ENCODE results near the gene TSC22D1. TPM values are rescaled to one million over a fixed set of nuclear protein-coding genes. Genes with fewer than 3 reads are reported as not detected.

TSC22D1 gene
- total and polyA plus RNA-seq, 2 of the 4 experiments (the other 2 are of a cell fraction): 30.8 to 42.2 TPM

DNA sequence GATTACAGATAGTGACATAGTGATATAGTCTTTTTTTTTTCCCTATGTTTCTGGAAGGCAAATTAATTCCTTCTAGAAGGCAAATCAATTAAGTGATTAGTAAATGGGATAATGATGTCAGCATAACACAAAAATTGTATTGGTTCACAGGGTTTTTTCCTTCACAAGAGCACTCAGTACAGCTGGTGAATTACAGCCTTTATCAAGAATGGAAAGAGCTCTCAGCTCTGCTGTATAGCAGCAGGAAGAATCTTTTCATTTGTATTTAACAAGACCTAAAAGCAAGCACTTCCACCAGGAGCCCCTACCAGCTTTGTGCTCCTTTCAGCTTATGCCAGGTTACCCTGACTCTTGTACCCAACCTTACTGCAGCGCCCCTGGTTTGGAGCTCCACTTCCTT lies 111.7 kb downstream of the TSC22D1 start:
- no peak overlapping the region for H2BK15ac ChIP-seq (ENCODE audit: low read depth, low read length)
- no peak overlapping the region for H4K8ac ChIP-seq (ENCODE audit: low read depth in 2 of 2, low read length in 2 of 2)
- DNase-seq (no peak), ATAC-seq (ENCODE audit: low read depth) (no peak)
- no peak overlapping the region for H3K9ac ChIP-seq (ENCODE audit: low read depth, low read length)
- TF ChIP-seq, protein P1, sequence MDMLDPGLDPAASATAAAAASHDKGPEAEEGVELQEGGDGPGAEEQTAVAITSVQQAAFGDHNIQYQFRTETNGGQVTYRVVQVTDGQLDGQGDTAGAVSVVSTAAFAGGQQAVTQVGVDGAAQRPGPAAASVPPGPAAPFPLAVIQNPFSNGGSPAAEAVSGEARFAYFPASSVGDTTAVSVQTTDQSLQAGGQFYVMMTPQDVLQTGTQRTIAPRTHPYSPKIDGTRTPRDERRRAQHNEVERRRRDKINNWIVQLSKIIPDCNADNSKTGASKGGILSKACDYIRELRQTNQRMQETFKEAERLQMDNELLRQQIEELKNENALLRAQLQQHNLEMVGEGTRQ (IDR thresholded peaks at IDR 0.05; ENCODE audit: low read depth, low read length): no peak
- TF ChIP-seq RFX5 (IDR thresholded peaks at IDR 0.05; ENCODE audit: low read depth, low read length) (no peak), RAD21 (IDR thresholded peaks at IDR 0.05; ENCODE audit: low read length) (no peak), MAFK (IDR thresholded peaks at IDR 0.05; ENCODE audit: low read depth, low read length) (no peak), SMC3 (IDR thresholded peaks at IDR 0.05; ENCODE audit: low read depth, low read length) (no peak), CEBPB (IDR thresholded peaks at IDR 0.05; ENCODE audit: low read depth, low read length) (no peak), MAZ (IDR thresholded peaks at IDR 0.05; ENCODE audit: borderline replicate concordance, low read depth, low read length) (no peak), RCOR1 (IDR thresholded peaks at IDR 0.05; ENCODE audit: insufficient replicate concordance, low read length) (no peak), POLR2A (IDR thresholded peaks at IDR 0.05; ENCODE audit: low read depth, low read length) (no peak), CHD1 (IDR thresholded peaks at IDR 0.05; ENCODE audit: low read depth, low read length) (no peak), BHLHE40 (IDR thresholded peaks at IDR 0.05; ENCODE audit: low read depth, low read length) (no peak), MXI1 (IDR thresholded peaks at IDR 0.05; ENCODE audit: borderline replicate concordance, low read depth, low read length) (no peak), NFE2L2 (IDR thresholded peaks at IDR 0.05; ENCODE audit: low read depth, low read length) (no peak)
- TF ChIP-seq, protein P2, sequence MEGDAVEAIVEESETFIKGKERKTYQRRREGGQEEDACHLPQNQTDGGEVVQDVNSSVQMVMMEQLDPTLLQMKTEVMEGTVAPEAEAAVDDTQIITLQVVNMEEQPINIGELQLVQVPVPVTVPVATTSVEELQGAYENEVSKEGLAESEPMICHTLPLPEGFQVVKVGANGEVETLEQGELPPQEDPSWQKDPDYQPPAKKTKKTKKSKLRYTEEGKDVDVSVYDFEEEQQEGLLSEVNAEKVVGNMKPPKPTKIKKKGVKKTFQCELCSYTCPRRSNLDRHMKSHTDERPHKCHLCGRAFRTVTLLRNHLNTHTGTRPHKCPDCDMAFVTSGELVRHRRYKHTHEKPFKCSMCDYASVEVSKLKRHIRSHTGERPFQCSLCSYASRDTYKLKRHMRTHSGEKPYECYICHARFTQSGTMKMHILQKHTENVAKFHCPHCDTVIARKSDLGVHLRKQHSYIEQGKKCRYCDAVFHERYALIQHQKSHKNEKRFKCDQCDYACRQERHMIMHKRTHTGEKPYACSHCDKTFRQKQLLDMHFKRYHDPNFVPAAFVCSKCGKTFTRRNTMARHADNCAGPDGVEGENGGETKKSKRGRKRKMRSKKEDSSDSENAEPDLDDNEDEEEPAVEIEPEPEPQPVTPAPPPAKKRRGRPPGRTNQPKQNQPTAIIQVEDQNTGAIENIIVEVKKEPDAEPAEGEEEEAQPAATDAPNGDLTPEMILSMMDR (conservative IDR thresholded peaks at IDR 0.05; ENCODE audit: low read depth, low read length): no peak
- TF ChIP-seq, protein P3, sequence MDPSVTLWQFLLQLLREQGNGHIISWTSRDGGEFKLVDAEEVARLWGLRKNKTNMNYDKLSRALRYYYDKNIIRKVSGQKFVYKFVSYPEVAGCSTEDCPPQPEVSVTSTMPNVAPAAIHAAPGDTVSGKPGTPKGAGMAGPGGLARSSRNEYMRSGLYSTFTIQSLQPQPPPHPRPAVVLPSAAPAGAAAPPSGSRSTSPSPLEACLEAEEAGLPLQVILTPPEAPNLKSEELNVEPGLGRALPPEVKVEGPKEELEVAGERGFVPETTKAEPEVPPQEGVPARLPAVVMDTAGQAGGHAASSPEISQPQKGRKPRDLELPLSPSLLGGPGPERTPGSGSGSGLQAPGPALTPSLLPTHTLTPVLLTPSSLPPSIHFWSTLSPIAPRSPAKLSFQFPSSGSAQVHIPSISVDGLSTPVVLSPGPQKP (IDR thresholded peaks at IDR 0.05; ENCODE audit: borderline replicate concordance, low read depth, low read length): no peak
- CTCF ChIA-PET: no interaction called here
- H3K36me3 ChIP-seq (ENCODE audit: control insufficient read depth, insufficient read depth, low read length): no peaks in the 10 kb centered on the region
- H3K4ac ChIP-seq (ENCODE audit: low read depth, low read length): no peak overlapping the region
- no peak overlapping the region for H3K14ac ChIP-seq (replicated peaks; ENCODE audit: low read depth, low read length)
- H2BK20ac ChIP-seq (ENCODE audit: low read depth, low read length): no peak overlapping the region
- no peak overlapping the region for H2BK120ac ChIP-seq (ENCODE audit: low read depth, low read length)
- no peak overlapping the region for H3K27ac ChIP-seq (ENCODE audit: insufficient read depth, low read length)
- no peak overlapping the region for H2AK9ac ChIP-seq (replicated peaks; ENCODE audit: low read depth, low read length, poor library complexity)
- H3K18ac ChIP-seq (ENCODE audit: low read depth, low read length): no peak overlapping the region
- no peak overlapping the region for H4K5ac ChIP-seq (ENCODE audit: low read depth, low read length)
- H3K56ac ChIP-seq (ENCODE audit: extremely low read depth, insufficient read depth, low read length): no peak overlapping the region
- no peak overlapping the region for H3K4me2 ChIP-seq (ENCODE audit: low read depth, low read length)
- intact Hi-C loops (cut with micrococcal nuclease) (no loop called here), dilution Hi-C loops (cut with HindIII; ENCODE audit: low sequenced_read_pairs, unreplicated experiment) (loop anchor here (25.0 kb wide), 1 partner anchor 552 kb away; no protein-coding TSS in a partner anchor), in situ Hi-C loops (cut with MboI; ENCODE audit: low sequenced_read_pairs) (no loop called here)
- no peak overlapping the region for H4K91ac ChIP-seq (ENCODE audit: insufficient read depth, low read depth, low read length)
- H3K9me1 ChIP-seq (ENCODE audit: insufficient read depth, low read length): peaks cover 2% of the 10 kb centered on the region; the same call in 1 of the 2 replicates
- H2AK5ac ChIP-seq (ENCODE audit: low read depth, low read length): no peak overlapping the region
- H2AFZ ChIP-seq (replicated peaks; ENCODE audit: low read length, poor library complexity): no peak overlapping the region
- no peak overlapping the region for H3K23ac ChIP-seq (ENCODE audit: low read depth, low read length)
- no peaks in the 10 kb centered on the region for H3K9me3 ChIP-seq (ENCODE audit: control insufficient read depth, insufficient read depth, low read length)
- no peaks in the 10 kb centered on the region; the same call in 1 of the 2 replicates for H3K4me1 ChIP-seq (ENCODE audit: control insufficient read depth, insufficient read depth, low read length)
- peaks cover 10 to 34% of the 10 kb centered on the region in 2 experiments; a peak in 3 of 4 replicates for H3K79me1 ChIP-seq (ENCODE audit: low read depth in 1 of 2, low read length in 2 of 2)
- POLR2A ChIA-PET (ENCODE audit: unreplicated experiment): no interaction called here
- H3K27me3 ChIP-seq (ENCODE audit: control insufficient read depth, insufficient read depth, low read length): no peaks in the 10 kb centered on the region
- H4K20me1 ChIP-seq (ENCODE audit: insufficient read depth, low read length): peaks cover 18% of the 10 kb centered on the region; the same call in 1 of the 2 replicates
- BruUV-seq (replicated peaks): no TSS peak
- no peak overlapping the region for H3K4me3 ChIP-seq (ENCODE audit: insufficient read depth, low read depth, low read length)
- no peak overlapping the region for H2BK5ac ChIP-seq (ENCODE audit: low read depth, low read length, poor library complexity, severe bottlenecking)
- WGBS, 2 experiments (ENCODE audit: extremely low coverage in 2 of 2, insufficient read length in 1 of 2): no CpG with 5 or more reads among the region's 1 CpG

All from IMR-90 (cell line).